Kidney glomerular epithelial cell (primary cell): ENCODE data around the gene TEAD2.
"Not testable (repeated sequence)": the region's sequence is repeated elsewhere in the genome, so short reads cannot be mapped to it uniquely, and the experiment has no call there.

Source experiments
- DNase-seq: peaks from one replicate; lab custom pipeline; 2025; lab: John Stamatoyannopoulos, UW

Gene TEAD2

GRCh38 chr19:49387936-49388372 lies 25.7 kb upstream of the TEAD2 start, which contains the start of gene KASH5:
TSS of gene KASH5 (plus strand) at chr19:49388249. CDS start at chr19:49390884, 2,635 bp downstream.
- no peak for DNase-seq

DNA sequence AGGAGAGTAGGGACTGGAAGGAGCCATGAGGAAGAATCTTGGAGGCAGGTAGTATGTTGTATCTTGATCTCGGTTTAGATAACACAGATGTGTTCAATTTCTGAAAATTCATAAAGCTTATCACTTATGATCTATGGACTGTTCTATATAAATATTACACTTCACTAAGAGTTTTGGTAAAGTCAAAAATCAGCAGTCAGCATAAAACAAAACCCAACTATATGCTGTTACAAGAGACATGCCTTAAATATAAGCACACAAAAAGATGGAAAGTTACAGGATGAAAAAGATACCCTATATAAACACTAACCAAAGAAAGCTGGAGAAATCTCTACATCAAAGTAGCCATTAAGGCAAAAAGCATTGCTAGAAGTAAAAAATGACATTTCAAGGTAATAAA lies 21.4 kb upstream of the TEAD2 start:
- no peak for DNase-seq

DNA sequence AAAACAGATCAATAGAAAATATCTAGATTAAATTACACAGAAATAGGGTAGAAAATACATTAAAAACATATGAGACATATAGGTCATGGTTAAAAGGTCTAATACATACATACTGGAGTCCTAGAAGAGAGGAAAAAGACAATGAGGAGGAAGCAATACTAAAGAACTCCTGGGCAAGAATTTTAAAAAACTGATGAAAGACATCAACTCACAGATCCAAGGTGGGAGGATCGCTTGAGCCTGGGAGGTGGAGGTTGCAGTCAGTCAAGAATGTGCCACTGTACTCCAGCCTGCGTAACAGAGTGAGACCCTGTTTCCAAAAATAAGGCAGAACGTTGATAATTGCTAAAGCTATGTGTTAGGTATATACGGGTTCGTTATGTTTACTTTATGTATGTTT lies 20.4 kb upstream of the TEAD2 start:
- no peak for DNase-seq

DNA sequence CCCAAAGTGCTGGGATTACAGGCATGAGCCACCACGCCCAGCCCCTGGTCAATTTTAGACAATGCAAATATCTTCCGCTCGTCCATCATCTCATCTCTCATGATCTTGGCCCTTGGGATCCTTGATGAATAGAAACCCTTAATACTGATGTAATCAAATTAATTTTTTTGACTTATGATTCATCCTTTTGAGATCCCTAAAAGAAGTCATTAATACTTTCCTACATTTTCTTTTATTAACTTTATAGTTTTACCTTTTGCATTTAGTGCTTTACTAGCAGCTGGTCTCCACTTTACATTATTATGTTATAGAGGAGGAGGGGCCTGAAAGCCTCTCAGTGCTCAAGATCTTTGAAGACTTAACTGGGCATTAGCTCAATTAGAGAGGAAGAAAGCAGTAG lies 18.2 kb upstream of the TEAD2 start:
- no peak for DNase-seq

GRCh38 chr19:49378512-49378911 lies 16.3 kb upstream of the TEAD2 start:
- DNase-seq: no peak

- DNase-seq: no peak
Measured at GRCh38 chr19:49374665-49375434, 12.6 kb upstream of the TEAD2 start.

GRCh38 chr19:49373174-49373573 lies 11.0 kb upstream of the TEAD2 start:
- not testable (repeated sequence) for DNase-seq

- DNase-seq: no peak
Measured at GRCh38 chr19:49371184-49371583, 9.0 kb upstream of the TEAD2 start.

GRCh38 chr19:49368711-49369358 lies 6.6 kb upstream of the TEAD2 start:
- no peak for DNase-seq

DNA sequence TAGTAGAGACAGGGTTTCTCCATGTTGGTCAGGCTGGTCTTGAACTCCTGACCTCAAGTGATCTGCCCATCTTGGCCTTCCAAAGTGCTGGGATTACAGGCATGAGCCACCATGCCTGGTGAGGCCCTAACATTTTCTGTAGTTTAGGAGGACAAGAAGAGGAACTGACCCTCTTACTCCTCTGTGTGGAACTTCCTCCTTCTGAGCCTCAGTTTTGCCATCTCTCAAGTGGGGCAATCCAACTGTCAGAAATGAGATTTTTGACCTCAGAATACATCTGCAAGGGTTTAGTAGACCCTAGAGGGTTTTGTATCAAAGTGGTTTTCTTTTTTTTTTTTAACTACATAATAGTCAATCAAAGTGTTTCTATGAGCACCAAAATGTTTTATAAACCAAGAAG lies 3.9 kb upstream of the TEAD2 start:
- DNase-seq: no peak

DNA sequence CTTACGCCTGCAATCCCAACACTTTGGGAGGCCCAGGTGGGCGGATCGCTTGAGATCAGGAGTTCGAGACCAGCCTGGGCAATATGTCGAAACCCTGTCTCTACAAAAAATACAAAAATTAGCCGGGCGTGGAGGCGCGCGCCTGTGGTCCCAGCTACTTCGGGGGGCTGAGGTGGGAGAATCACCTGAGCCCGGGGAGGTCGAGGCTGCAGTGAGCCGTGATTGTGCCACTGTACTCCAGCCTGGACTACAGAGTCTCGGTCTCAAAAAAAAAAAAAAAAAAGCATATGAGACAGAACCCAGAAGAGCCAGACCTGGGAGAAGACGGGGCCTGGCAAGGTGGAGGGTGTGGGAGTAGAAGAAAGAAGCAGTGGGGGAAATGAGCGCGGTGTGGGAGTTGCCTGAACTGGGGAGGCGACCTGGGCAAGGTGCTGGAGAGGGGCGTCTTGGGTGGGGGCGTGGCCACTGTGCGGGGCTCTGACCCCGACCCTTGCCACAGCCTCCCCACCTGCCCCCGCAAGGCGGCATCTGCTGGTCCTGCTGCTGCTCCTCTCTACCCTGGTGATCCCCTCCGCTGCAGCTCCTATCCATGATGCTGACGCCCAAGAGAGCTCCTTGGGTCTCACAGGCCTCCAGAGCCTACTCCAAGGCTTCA lies 2.0 kb upstream of the TEAD2 start:
- DNase-seq: no peak

DNA sequence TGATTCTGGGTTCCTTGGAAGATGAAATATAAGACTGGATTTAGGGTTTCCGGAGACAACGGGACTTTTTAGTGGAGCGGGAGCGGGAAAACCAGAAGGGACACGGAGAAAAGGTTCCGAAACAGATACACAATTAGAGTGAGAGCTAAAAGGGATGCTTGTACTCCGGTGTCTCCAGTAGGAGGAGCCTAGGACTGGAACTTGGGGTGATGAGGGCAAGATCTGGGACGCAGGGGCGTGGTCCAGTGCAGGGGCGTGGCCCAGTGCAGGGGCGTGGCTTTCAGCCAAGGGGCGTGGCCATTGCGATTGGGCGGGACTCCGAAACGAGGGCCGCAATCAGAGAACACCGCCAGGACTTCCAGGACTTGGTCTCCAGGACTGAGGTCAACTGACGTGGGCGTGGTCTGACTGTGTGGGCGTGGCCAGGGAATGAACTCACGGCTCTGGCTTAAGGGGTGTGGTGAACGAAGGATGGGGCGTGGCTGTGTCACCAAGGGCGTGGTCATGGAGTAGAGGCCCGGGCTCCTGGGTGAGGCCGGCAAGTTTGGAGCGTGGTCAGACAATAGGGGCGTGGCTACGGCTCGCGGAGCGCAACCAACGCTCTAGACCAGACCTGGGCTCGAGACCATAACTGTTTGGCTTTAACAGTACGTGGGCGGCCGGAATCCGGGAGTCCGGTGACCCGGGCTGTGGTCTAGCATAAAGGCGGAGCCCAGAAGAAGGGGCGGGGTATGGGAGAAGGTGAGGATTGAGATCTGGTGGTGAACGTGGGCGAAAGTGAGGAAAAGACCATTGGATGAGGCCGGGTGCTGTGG lies 1.3 kb upstream of the TEAD2 start, which contains the start of gene DKKL1:
TSS of gene DKKL1 (plus strand) at position 610 of the 815 bp plus-strand sequence. CDS start at position 732, 122 bp downstream.
- peak; percentile 99 for DNase-seq

DNA sequence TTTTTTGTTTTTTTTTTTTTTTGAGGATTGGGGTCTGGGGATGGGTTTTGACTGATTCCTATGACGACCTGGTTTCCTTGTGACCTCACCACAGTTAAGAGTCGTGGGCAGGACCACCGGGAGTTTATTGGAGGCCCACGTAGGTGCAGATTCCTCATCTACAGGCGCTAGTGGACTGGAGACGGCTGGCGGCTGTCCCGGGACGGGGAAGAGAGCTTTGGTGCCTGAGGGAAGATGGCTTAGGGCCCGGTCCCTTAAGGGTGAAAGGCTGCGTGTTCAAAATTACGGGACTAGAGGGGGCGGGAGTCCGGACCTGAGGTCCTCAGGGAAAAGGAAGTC lies 682 bp upstream of the TEAD2 start:
- DNase-seq: no peak

DNA sequence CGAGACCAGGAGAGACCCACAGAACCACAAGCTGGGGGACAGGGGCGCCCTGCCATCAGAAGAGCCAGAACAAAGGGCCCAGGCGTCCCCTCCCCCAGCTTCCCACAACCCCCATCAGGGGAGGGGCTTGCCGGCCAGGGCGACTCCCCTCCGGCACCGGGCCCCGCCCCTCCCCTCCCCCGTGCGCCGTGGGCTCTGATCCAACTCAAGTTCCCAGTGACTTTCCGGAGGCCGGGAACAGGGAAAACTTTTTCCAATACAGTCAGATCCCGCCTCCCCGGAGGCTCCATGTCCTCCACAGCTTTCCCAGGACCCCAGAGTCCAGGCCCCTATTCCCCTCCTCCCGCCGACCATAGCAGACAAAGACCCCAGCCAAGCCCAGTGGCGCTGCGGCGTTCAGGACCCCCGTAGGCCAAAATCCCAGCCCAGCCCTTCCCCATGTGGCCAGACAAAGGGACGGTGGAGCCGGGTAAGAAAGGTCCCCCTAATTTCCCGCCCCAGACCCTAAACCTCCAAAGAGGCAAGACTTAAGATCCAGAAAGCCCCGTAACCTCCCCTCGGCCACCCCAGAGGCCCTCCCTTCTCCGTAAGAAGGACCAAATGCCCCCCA lies 673 bp downstream of the TEAD2 start:
- DNase-seq: peak; percentile 56

DNA sequence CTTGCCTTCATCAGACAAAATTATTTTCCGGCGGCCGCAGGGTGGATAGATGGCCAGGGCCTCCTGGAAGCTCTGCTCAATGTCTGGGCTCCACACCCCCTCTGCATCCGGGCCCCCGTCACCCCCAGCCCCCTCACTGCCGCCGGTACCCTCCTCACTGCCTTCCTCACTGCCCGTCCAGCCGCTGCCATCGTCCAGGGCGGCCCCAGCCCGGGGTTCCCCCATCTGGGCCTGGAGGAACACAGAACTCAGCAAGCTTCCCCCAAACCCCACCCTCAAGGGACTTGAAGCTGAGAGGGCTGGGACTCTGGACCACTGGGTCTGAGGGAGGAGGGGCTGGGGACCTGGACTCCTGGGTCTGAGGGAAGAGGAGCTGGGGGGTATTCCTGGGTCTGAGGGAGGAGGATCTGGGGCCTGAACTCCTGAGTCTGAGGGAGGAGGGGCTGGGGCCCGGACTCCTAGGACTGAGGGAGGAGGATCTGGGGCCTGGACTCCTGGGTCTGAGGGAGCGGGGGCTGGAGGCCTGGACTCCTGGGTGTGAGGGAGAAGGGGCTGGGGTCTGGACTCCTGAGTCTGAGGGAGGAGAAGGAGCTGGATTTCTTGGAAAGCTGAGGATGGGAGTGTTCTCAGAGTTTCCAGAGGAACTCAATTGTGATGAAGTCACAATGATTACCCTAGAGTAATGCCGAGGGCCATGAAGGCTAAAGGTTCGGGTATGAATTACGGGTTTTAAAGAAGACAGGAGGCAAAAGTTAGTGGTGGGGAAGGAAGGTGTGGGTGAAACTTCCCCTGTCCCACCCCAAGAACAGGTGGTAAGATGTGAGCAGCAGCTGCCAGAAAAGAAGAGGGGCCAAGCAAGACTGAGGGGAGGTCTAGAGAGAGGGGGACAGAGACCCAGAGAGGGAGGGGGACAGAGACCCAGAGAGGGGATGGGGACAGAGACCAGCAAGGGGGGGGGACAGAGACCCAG lies 2.1 kb downstream of the TEAD2 start:
- no peak for DNase-seq

- DNase-seq: no peak
Measured at GRCh38 chr19:49357186-49357585, 5.0 kb downstream of the TEAD2 start.

GRCh38 chr19:49356382-49356781 lies 5.8 kb downstream of the TEAD2 start:
- DNase-seq: no peak

GRCh38 chr19:49355909-49356353 lies 6.3 kb downstream of the TEAD2 start:
- no peak for DNase-seq

- no peak for DNase-seq
Measured at GRCh38 chr19:49349567-49349966, 12.6 kb downstream of the TEAD2 start.
